ENCODE results near the gene PLLP. TPM values are rescaled to one million over a fixed set of nuclear protein-coding genes. Genes with fewer than 3 reads are reported as not detected.
"Not testable (repeated sequence)": the region's sequence is repeated elsewhere in the genome, so short reads cannot be mapped to it uniquely, and the experiment has no call there.

The PLLP gene
- total RNA-seq, 1 donor from 2014 or later = 0.69 TPM

GRCh38 chr16:57301126-57301817 lies 16.8 kb upstream of the PLLP start:
- DNase-seq = no peak

GRCh38 chr16:57300387-57301125 lies 16.1 kb upstream of the PLLP start:
- DNase-seq = peak; percentile 99

GRCh38 chr16:57299719-57300386 lies 15.4 kb upstream of the PLLP start:
- peak; percentile 90 for DNase-seq

GRCh38 chr16:57299009-57299718 lies 14.7 kb upstream of the PLLP start:
- DNase-seq = peak; percentile 90

- DNase-seq = no peak
Observed at GRCh38 chr16:57297856-57298255, 13.4 kb upstream of the PLLP start.

GRCh38 chr16:57289391-57290257 lies 5.2 kb upstream of the PLLP start:
- DNase-seq = no peak

GRCh38 chr16:57285379-57285778 lies 907 bp upstream of the PLLP start:
- no peak for DNase-seq

- no peak for DNase-seq
Observed at GRCh38 chr16:57284952-57285363, 486 bp upstream of the PLLP start.

GRCh38 chr16:57283959-57284208 lies 588 bp downstream of the PLLP start:
- no peak for DNase-seq

GRCh38 chr16:57283214-57283958 lies 1.1 kb downstream of the PLLP start:
- no peak for DNase-seq

GRCh38 chr16:57282510-57283213 lies 1.8 kb downstream of the PLLP start:
- DNase-seq = no peak

- DNase-seq = no peak
Observed at GRCh38 chr16:57281791-57282190, 2.7 kb downstream of the PLLP start.

- DNase-seq = no peak
Observed at GRCh38 chr16:57279780-57280638, 4.5 kb downstream of the PLLP start.

- no peak for DNase-seq
Observed at GRCh38 chr16:57278494-57278893, 6.0 kb downstream of the PLLP start.

- DNase-seq = no peak
Observed at GRCh38 chr16:57277586-57277985, 6.9 kb downstream of the PLLP start.

- DNase-seq = no peak
Observed at GRCh38 chr16:57276596-57276995, 7.9 kb downstream of the PLLP start.

- DNase-seq = not testable (repeated sequence)
Observed at GRCh38 chr16:57275946-57276345, 8.5 kb downstream of the PLLP start.

- no peak for DNase-seq
Observed at GRCh38 chr16:57273826-57274225, 10.6 kb downstream of the PLLP start.

GRCh38 chr16:57273359-57273758 lies 11.1 kb downstream of the PLLP start:
- no peak for DNase-seq

Measured in skin of body (tissue), 2 donors.